CD8-positive, alpha-beta memory T cell (primary cell): ENCODE results near the gene PSEN1. TPM values are rescaled to one million over a fixed set of nuclear protein-coding genes. Genes with fewer than 3 reads are reported as not detected.

Experiments used
- CTCF ChIA-PET: fragments of 350-600 bp; sonication (Branson Sonifier 250); formaldehyde crosslinking; loops from one replicate; lab custom pipeline; 2021; ENCODE audit warnings: antibody characterized with exemption; lab: Charles Lee
- POLR2A ChIA-PET: fragments of 350-600 bp; sonication (Branson Sonifier 250); formaldehyde crosslinking; loops from one replicate; lab custom pipeline; 2021; ENCODE audit warnings: antibody characterized with exemption; lab: Charles Lee
- DNase-seq, 5 donors: peaks; one replicate each; pipeline versions ENCODE4 v3.0.0 to v3.0.0-alpha.2; 2020 to 2022; ENCODE audit warnings: mixed read lengths in 1 of 5
- H3K27ac ChIP-seq: one replicate; pipeline ENCODE4 v1.7.0; 2013; ENCODE audit warnings: low read depth, mild to moderate bottlenecking, low read length, moderate library complexity
- H3K27me3 ChIP-seq: 2 replicates; pipeline ENCODE4 v1.7.0; 2013; ENCODE audit warnings: low read length, mild to moderate bottlenecking; ENCODE audit not compliant: insufficient read depth, poor library complexity, severe bottlenecking
- H3K36me3 ChIP-seq: 2 replicates; pipeline ENCODE4 v1.7.0; 2013; ENCODE audit warnings: mild to moderate bottlenecking, low read length, moderate library complexity; ENCODE audit not compliant: insufficient read depth
- H3K4me1 ChIP-seq: 2 replicates; pipeline ENCODE4 v1.7.0; 2013; ENCODE audit warnings: mild to moderate bottlenecking, low read length, moderate library complexity; ENCODE audit not compliant: insufficient read depth
- H3K4me3 ChIP-seq: 2 replicates; pipeline ENCODE4 v1.7.0; 2013; ENCODE audit warnings: mild to moderate bottlenecking, low read length
- H3K9me3 ChIP-seq: 2 replicates; pipeline ENCODE4 v1.7.0; 2013; ENCODE audit warnings: mild to moderate bottlenecking, low read length
- H3K27ac Mint-ChIP-seq, 8 donors: one replicate each; pipeline ENCODE4 v1.8.0; 2020 to 2021; ENCODE audit warnings: mixed read lengths in 8 of 8, mild to moderate bottlenecking in 6 of 8, inconsistent platforms in 3 of 8, moderate library complexity in 3 of 8
- H3K27me3 Mint-ChIP-seq, 2 donors: one replicate each; pipeline ENCODE4 v1.8.0; 2020 to 2021; ENCODE audit warnings: mixed read lengths in 2 of 2, mild to moderate bottlenecking in 1 of 2, moderate library complexity in 1 of 2
- H3K36me3 Mint-ChIP-seq, 3 donors: one replicate each; pipeline ENCODE4 v1.8.0; 2020 to 2021; ENCODE audit warnings: mixed read lengths in 3 of 3, inconsistent platforms in 1 of 3, mild to moderate bottlenecking in 1 of 3
- H3K4me1 Mint-ChIP-seq, 3 donors: one replicate each; pipeline ENCODE4 v1.8.0; 2020 to 2021; ENCODE audit warnings: mixed read lengths in 3 of 3, inconsistent platforms in 1 of 3, mild to moderate bottlenecking in 1 of 3
- H3K4me3 Mint-ChIP-seq, 7 donors: one replicate each; pipeline ENCODE4 v1.8.0; 2020 to 2021; ENCODE audit warnings: mixed read lengths in 7 of 7, mild to moderate bottlenecking in 6 of 7, moderate library complexity in 4 of 7, inconsistent platforms in 2 of 7
- H3K9me3 Mint-ChIP-seq, 5 donors: one replicate each; pipeline ENCODE4 v1.8.0; 2020 to 2022; ENCODE audit warnings: mixed read lengths in 5 of 5, mild to moderate bottlenecking in 3 of 5, moderate library complexity in 2 of 5, inconsistent platforms in 1 of 5
- polyA plus RNA-seq: library from polyadenylated mRNA; unstranded; fragments of 300-500 nt; fragmentation: Illumina TruSeq; gene quantifications from one replicate; pipeline ENCODE4 v1.2.3, GENCODE V29; 2021
- total RNA-seq, 2 experiments: library from RNA; stranded (reverse); gene quantifications; one replicate each; pipeline ENCODE4 v1.2.3, GENCODE V29; 2021

PSEN1 gene
- total and polyA plus RNA-seq, 3 experiments from 2014 or later: 29.2 to 34.2 (median 31.7) TPM

- Histone ChIP-seq H3K36me3 (peaks cover 25% of the 10 kb centered on the region), H3K4me3 (no peak overlapping the region), H3K27me3 (no peaks in the 10 kb centered on the region), H3K9me3 (no peaks in the 10 kb centered on the region), H3K27ac (no peak overlapping the region), H3K4me1 (no peaks in the 10 kb centered on the region)
- POLR2A ChIA-PET: no interaction called here
- Mint-ChIP-seq H3K4me3 (no peak overlapping the region), H3K36me3 (peaks cover 4 to 81% (median 30%) of the 10 kb centered on the region in 3 donors), H3K27ac (peak overlapping the region in 1 of 8 donors; percentile 5), H3K9me3 (no peaks in the 10 kb centered on the region), H3K27me3 (no peaks in the 10 kb centered on the region), H3K4me1 (no peaks in the 10 kb centered on the region)
- CTCF ChIA-PET: interaction anchor here (0.8 kb wide), 1 partner anchor 8 kb away, joined by 3 read pairs; no protein-coding TSS in a partner anchor
- no peak for DNase-seq
Observed at GRCh38 chr14:73220061-73220460, 83.8 kb downstream of the PSEN1 start.

DNA sequence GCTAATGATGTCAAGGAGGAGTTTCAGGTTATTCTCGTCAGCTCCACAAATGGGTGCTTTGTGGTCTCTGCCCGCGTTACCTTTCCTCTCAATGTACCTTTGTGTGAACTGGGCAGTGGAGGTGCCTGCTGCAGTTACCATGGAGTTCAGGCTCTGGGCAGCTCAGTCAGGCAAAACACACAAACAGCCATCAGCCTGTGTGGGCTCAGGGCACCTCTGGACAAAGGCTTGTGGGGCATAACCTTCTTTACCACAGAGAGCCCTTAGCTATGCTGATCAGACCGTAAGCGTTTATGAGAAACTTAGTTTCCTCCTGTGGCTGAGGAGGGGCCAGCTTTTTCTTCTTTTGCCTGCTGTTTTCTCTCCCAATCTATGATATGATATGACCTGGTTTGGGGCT is 84.3 kb downstream of the PSEN1 start:
- Histone ChIP-seq H3K4me3 (no peak overlapping the region), H3K9me3 (no peaks in the 10 kb centered on the region), H3K27ac (no peak overlapping the region), H3K27me3 (no peaks in the 10 kb centered on the region), H3K4me1 (no peaks in the 10 kb centered on the region), H3K36me3 (peaks cover 25% of the 10 kb centered on the region)
- Mint-ChIP-seq H3K9me3 (no peaks in the 10 kb centered on the region), H3K4me1 (no peaks in the 10 kb centered on the region), H3K27me3 (no peaks in the 10 kb centered on the region), H3K36me3 (peaks cover 4 to 81% (median 32%) of the 10 kb centered on the region in 3 donors), H3K4me3 (no peak overlapping the region), H3K27ac (peak overlapping the region in 3 of 8 donors; percentile 15 to 38 (median 31))
- DNase-seq: no peak
- ChIA-PET CTCF (interaction anchor here (0.8 kb wide), 1 partner anchor 9 kb away, joined by 3 read pairs; no protein-coding TSS in a partner anchor), POLR2A (no interaction called here)

- CTCF ChIA-PET: no interaction called here
- H3K27ac Mint-ChIP-seq: peak overlapping the region in 1 of 8 donors; percentile 9
- no peak overlapping the region for H3K27ac ChIP-seq
- no peaks in the 10 kb centered on the region for H3K27me3 Mint-ChIP-seq
- peaks cover 23% of the 10 kb centered on the region for H3K36me3 ChIP-seq
- POLR2A ChIA-PET: no interaction called here
- no peak for DNase-seq
- no peak overlapping the region for H3K4me3 Mint-ChIP-seq
- no peaks in the 10 kb centered on the region for H3K4me1 ChIP-seq
- no peaks in the 10 kb centered on the region for H3K27me3 ChIP-seq
- H3K9me3 Mint-ChIP-seq: no peaks in the 10 kb centered on the region
- no peak overlapping the region for H3K4me3 ChIP-seq
- no peaks in the 10 kb centered on the region for H3K9me3 ChIP-seq
- no peaks in the 10 kb centered on the region for H3K4me1 Mint-ChIP-seq
- H3K36me3 Mint-ChIP-seq: peaks cover 4 to 79% (median 38%) of the 10 kb centered on the region in 3 donors
Observed at GRCh38 chr14:73221945-73222344, 85.6 kb downstream of the PSEN1 start.

DNA sequence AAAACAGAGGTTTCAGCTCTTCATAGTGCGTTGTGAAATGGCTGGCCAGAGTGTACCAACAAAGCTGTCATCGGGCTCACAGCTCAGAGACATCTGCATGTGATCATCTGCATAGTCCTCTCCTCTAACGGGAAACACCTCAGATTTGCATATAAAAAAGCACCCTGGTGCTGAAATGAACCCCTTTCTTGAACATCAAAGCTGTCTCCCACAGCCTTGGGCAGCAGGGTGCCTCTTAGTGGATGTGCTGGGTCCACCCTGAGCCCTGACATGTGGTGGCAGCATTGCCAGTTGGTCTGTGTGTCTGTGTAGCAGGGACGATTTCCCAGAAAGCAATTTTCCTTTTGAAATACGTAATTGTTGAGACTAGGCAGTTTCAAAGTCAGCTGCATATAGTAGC is 86.7 kb downstream of the PSEN1 start:
- ChIA-PET CTCF (no interaction called here), POLR2A (interaction anchor here (0.6 kb wide), 1 partner anchor 56 kb away, joined by 6 read pairs; no protein-coding TSS in a partner anchor)
- H3K4me1 Mint-ChIP-seq: no peaks in the 10 kb centered on the region
- DNase-seq: no peak
- peak overlapping the region in 2 of 8 donors; percentile 51 to 61 for H3K27ac Mint-ChIP-seq
- Histone ChIP-seq H3K9me3 (no peaks in the 10 kb centered on the region), H3K4me1 (no peaks in the 10 kb centered on the region), H3K36me3 (peaks cover 18% of the 10 kb centered on the region), H3K27me3 (no peaks in the 10 kb centered on the region), H3K27ac (no peak overlapping the region), H3K4me3 (no peak overlapping the region)
- H3K36me3 Mint-ChIP-seq: peaks cover 4 to 77% (median 35%) of the 10 kb centered on the region in 3 donors
- H3K9me3 Mint-ChIP-seq: no peaks in the 10 kb centered on the region
- no peak overlapping the region for H3K4me3 Mint-ChIP-seq
- no peaks in the 10 kb centered on the region for H3K27me3 Mint-ChIP-seq

DNA sequence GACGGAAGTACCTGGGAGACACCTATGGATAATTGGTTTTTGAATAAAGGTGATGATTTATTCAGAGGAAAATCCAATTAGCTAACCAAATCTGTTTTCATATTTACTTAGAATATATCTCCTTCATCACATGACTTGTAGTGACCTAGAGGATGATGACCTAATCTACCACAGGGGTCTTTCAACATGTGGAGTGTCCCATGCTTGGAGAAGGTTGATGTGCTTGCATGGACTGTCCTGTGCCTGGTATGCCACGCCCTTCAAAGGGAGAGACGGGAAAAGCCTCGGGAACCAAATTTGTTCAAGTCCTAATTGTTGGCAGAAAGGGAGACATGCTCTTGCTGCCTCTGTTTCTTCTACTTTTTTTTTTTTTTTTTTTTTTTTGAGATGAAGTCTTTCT is 89.2 kb downstream of the PSEN1 start:
- Histone ChIP-seq H3K9me3 (no peaks in the 10 kb centered on the region), H3K4me3 (no peak overlapping the region), H3K27me3 (no peaks in the 10 kb centered on the region), H3K27ac (no peak overlapping the region), H3K4me1 (no peaks in the 10 kb centered on the region), H3K36me3 (peaks cover 2% of the 10 kb centered on the region)
- ChIA-PET POLR2A (no interaction called here), CTCF (no interaction called here)
- peaks cover 4 to 67% (median 23%) of the 10 kb centered on the region in 3 donors for H3K36me3 Mint-ChIP-seq
- no peak for DNase-seq
- H3K9me3 Mint-ChIP-seq: no peaks in the 10 kb centered on the region
- no peak overlapping the region for H3K4me3 Mint-ChIP-seq
- no peaks in the 10 kb centered on the region for H3K4me1 Mint-ChIP-seq
- no peak overlapping the region for H3K27ac Mint-ChIP-seq
- no peaks in the 10 kb centered on the region for H3K27me3 Mint-ChIP-seq

DNA sequence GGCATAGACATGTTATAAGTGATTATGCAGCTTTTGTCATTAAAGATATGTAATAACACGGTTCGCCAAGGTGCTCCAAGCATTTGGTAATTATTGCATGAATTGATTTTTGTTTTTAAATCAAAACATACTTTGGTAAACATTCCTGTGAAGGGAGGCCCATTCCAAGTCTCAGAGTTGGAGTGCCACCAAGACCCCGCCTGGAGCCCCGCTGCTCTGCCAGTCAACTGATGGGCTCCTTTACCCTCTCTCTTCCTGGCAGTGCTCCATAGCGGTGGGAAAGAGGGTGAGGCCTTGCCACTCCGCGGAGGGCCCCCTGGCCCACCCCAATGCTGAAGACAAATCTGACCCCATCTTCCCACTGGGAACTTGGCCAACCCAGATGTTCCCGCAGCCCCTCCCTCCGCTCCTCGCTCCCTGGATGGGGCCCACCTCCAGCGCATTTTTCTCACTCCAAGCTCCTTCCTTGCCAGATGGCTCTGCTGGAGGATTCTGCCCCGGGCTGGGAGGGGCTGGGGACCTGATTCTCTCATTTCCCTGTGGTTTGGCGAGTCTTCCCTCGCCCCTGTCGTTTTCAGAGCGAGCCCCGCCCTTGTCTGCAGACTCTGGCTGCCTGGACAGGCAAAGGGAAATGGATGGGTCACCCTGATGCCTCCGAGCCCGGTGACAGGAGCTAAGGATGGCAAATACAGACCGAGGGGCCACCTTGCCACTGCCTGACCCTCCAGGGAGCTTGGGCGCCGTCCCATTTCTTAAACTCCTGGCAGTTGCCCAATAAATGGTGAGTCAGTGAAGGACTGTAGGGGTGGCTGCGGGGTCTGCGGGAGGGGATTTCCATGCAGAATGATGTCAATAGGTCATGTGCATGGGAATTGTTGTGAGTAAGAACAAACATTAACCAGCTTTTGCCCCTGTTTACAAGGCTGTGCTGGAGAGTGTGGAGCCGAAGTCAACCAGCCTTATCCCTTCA is 91.8 kb downstream of the PSEN1 start:
- no peaks in the 10 kb centered on the region for H3K9me3 ChIP-seq
- no peaks in the 10 kb centered on the region for H3K4me1 ChIP-seq
- Mint-ChIP-seq H3K27me3 (no peaks in the 10 kb centered on the region), H3K4me3 (no peak overlapping the region), H3K9me3 (no peaks in the 10 kb centered on the region), H3K4me1 (no peaks in the 10 kb centered on the region), H3K27ac (peak overlapping the region in 2 of 8 donors; percentile 19 to 23), H3K36me3 (peaks cover 0 to 42% (median 12%) of the 10 kb centered on the region in 3 donors)
- ChIA-PET CTCF (no interaction called here), POLR2A (no interaction called here)
- no peak overlapping the region for H3K4me3 ChIP-seq
- no peak overlapping the region for H3K27ac ChIP-seq
- no peak for DNase-seq
- no peaks in the 10 kb centered on the region for H3K27me3 ChIP-seq
- H3K36me3 ChIP-seq: no peaks in the 10 kb centered on the region

DNA sequence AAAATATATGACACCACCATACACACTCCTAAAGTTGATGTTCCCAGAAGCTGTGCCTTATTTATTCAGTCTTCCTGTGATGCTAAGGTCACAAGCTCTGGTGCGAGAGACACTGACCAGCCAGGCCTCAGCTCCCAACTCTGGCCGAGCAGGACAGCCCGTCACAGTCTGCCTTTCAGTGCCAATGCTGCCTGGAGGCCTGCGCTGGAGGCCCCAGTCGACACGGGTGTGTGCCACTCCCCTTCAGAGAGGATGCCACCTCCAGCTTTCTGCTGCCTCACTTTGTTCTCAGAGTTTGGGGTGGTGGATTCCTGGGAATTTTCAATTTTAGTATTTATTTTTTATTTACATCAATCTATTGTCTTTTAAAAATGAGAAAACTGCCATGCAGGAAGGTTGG is 93.7 kb downstream of the PSEN1 start:
- Histone ChIP-seq H3K4me1 (no peaks in the 10 kb centered on the region), H3K27me3 (peaks cover 18% of the 10 kb centered on the region), H3K9me3 (no peaks in the 10 kb centered on the region), H3K27ac (no peak overlapping the region), H3K4me3 (no peak overlapping the region), H3K36me3 (no peaks in the 10 kb centered on the region)
- no peak overlapping the region for H3K27ac Mint-ChIP-seq
- no peak for DNase-seq
- ChIA-PET POLR2A (no interaction called here), CTCF (no interaction called here)
- H3K36me3 Mint-ChIP-seq: peaks cover 0 to 30% (median 12%) of the 10 kb centered on the region in 3 donors
- H3K4me3 Mint-ChIP-seq: no peak overlapping the region
- no peaks in the 10 kb centered on the region for H3K4me1 Mint-ChIP-seq
- H3K27me3 Mint-ChIP-seq: peaks cover 12 to 18% of the 10 kb centered on the region in 2 donors
- H3K9me3 Mint-ChIP-seq: no peaks in the 10 kb centered on the region
